Stimulated activated CD8-positive, alpha-beta memory T cell treated with anti-CD3 and anti-CD28 coated beads, Interleukin-7, amount 100 ng/mL, for 4 hours (primary cell): Measurements from ENCODE around the gene BCL7A.
"Not testable (repeated sequence)": the region's sequence is repeated elsewhere in the genome, so short reads cannot be mapped to it uniquely, and the experiment has no call there.

Experiments
- DNase-seq, 2 donors: peaks; one replicate each; pipeline ENCODE4 v3.0.0-alpha.2; 2020; ENCODE audit warnings: low read depth in 2 of 2

Gene BCL7A

GRCh38 chr12:122054842-122055520 is 33.3 kb downstream of the BCL7A start:
- DNase-seq: no peak

DNA sequence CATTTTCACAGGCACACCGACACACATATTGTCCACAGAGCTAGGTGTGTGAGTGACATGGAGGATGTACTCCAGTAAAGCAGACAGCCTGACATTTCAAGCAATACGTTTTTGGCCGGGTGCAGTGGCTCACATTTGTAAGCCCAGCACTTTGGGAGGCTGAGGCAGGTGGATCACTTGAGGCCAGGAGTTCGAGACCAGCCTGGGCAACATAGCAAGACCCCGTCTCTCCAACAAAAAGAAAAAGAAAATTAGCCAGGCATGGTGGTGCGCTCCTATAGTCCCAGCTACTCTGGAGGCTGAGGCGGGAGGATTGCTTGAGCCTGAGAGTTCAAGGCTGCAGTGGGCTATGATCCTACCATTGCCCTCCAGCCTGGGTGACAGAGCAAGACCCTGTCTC is 34.7 kb downstream of the BCL7A start:
- not testable (repeated sequence) for DNase-seq

DNA sequence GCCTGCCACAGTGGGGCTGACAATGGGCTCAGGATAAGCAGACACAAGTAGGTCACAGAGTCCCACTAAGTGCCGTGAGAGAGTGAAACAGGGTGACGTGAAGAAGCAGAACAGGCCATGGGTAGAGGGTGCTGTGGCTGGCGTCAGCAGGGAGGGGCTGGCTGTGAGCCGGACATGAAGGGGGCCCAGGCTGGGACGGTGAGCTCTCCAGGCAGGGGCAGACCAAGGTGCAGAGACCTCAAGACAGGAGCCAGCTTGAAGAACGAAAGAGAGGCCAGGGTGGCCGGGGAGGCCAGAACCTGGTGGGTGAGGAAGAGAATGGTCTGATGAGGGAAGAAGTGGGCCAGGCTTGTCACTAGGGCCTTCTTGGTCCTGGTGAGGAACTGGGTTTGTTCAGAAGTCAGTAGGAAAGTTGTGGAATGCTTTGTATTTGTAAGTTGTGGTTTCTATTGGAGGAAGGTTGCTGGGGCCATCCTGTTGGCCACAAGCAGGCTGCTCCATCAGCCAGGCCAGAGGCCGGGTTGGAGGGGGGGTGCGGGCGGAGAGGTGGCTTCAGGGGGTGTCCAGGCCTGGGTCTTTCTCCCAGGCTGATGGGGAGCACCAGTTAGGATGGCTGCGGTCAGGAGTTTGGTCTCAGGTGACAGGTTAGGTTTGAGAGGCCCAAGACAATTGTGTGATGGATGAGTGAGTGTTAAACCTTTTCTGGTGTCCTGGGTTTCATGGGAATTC is 35.5 kb downstream of the BCL7A start:
- no peak for DNase-seq

DNA sequence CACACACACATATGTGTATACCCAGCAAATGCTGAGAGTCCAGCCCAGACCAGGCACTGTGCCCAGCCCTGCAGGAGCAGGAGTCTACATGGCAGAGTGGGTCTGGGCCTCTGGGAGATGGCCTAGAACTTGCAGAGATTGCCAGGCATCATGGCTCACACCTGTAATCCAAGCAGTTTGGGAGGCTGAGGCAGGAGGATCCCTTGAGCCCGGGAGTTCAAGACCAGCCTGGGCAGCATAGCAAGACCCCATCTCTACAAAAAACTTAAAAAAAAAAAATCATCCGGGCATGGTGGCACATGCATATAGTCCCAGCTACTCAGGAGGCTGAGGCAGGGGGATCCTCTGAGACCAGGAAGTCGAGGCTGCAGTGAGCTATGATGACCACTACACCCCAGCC is 36.1 kb downstream of the BCL7A start:
- DNase-seq: no peak

DNA sequence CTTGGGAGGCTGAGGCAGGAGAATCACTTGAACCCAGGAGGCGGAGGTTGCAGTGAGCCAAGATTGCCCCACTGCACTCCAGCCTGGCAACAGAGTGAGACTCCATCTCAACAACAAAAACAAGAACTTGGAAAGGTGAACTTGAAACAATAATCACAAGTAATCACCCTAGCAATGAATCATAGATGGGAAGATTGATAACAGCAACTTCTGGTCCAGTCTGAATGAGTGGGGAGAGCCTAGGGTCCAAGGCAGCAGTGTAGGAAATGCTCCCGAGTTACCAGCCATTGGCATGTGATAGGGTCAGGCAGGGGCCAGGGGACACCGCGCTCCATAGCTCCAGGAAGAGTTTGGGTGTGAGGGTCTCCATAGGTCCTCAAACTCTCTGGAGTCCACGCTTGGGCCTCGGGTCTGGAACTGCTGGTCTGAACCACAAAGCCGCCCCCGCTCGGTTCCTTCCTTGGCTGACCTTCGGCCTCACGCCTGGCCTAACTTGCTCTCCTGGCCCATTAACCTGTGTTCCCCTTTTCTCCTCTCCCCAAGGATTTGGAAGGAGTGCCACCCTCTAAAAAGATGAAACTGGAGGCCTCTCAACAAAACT is 37.0 kb downstream of the BCL7A start:
- no peak for DNase-seq

DNA sequence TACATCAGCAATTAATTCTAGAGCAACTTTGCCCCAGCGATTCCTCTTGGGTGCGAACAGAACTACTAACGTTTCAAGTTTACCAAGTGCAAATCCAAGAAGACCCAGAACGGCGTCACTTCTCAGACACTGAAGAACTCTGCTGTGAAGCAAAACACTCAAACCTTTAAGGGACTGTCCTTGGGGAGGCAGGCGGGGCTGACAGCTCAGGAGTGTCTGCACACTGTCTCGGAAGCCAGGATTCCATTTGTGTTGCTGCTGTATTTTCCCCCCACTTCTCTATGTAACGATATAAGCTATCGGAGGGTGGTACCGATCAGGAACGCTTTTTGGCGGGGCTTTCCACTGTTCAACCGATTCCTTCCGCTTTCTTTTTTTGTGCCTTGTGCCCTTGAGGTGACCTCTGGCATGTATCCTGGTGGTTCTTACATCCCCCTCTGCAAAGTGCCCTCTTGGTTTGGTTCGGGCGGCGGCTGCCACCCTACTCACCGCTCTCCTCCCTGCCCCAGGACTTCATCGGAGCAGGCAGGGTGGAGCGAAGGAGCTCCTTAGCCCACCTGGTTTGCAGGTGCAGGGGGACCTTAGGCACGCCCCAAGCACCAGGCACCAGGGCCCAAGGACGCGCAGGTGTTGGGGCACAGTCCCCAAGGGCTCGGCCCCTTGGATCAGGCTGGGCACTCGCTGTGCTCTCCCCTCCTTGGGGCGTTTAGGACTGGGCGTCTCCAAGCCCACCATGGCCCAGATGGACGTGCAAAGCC is 37.7 kb downstream of the BCL7A start:
- no peak for DNase-seq

- DNase-seq: no peak
Measured at GRCh38 chr12:122060081-122060501, 38.4 kb downstream of the BCL7A start.

- DNase-seq: no peak
Measured at GRCh38 chr12:122061253-122061652, 39.6 kb downstream of the BCL7A start.

DNA sequence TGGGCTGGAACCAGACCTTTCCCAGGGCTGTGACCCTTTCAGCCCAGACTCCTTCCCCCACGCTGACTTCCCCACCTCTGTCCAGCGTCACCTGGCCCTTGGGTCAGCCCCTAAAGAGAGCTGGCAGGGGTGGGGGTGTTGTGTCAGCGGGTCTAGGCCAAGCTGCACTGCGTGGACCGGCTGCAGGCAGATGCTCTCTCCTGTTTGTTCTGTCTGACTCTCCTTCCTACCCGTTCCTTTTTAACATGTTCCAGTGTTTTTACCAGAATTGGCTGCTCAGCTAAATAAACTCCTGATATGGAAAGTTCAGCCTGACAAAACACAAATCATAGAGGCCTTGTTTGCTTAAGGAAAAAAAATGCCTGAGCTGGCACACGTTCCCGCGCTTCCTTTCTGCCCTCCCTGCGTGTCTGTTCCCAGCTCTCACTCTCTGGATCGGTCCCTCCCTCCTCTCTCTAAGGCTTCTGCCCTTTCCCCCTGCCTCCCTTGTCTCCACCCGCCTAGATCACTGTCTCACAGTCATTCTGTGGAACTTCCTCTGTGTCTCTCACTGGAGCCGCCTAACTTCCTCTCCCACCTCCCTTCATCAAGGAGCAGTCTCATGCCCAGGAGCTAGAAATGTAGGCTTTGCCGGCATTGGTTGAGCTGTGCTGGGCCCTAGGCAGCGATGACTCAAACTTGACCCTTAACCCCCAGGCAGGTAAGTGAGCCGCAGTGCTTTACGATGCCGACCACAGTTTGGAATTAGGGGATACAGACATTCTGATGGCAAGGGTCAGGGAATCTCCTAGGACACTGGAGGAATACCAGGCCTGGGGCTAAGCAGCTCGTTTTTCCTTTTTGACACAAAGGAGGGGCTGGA is 41.4 kb downstream of the BCL7A start:
- no peak for DNase-seq

DNA sequence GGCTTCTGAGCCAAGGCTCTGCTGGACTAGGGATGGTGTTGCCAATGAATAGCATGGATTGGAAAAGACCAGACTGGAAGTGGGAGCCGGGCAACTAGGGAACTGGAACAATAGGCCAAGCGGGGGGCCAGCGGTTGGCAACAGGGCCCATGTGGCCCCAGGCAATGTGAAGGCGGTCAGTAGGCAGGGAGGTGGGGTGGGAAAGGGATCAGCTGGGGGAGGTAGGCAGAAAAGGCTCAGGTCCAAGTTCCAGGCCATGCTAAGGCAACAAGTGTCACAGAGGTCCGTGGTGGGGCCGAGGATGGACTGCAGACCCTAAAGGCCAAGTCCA is 42.0 kb downstream of the BCL7A start:
- no peak for DNase-seq

DNA sequence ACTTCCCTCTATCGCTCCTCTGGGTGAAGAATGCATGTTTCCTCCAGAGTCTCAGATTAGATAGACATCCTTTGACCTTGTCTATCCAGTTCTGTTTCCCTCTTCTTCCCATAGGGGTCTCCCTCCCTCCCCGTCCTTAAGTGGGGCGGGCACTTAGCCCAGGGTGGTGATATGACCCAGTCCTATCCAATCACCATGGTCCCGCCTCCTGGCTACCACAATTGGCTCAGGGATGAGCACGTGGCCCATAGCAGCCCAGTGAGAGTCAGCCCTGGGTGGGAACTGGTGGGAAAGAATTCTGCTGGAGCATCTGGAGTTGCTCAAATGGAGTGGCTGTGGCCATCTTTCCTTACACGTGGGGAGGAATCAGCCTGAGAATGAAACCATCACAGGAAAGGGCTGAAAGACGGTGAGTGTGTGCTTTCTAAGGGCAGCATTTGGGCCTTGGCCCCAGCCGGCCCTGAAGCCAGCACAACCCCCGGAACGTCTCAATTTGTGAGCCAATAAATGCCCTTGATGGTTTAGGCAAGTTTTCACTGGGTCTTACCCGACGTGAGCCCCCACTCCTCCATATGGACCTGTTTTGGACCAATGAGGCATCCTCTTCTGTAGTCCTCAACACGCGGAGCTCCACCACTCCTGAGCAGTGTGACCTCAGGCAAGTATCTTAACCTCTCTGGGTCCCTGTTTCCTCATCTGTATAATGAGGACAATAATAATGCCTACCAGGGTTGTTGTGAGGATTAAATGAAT is 42.5 kb downstream of the BCL7A start:
- DNase-seq: no peak

DNA sequence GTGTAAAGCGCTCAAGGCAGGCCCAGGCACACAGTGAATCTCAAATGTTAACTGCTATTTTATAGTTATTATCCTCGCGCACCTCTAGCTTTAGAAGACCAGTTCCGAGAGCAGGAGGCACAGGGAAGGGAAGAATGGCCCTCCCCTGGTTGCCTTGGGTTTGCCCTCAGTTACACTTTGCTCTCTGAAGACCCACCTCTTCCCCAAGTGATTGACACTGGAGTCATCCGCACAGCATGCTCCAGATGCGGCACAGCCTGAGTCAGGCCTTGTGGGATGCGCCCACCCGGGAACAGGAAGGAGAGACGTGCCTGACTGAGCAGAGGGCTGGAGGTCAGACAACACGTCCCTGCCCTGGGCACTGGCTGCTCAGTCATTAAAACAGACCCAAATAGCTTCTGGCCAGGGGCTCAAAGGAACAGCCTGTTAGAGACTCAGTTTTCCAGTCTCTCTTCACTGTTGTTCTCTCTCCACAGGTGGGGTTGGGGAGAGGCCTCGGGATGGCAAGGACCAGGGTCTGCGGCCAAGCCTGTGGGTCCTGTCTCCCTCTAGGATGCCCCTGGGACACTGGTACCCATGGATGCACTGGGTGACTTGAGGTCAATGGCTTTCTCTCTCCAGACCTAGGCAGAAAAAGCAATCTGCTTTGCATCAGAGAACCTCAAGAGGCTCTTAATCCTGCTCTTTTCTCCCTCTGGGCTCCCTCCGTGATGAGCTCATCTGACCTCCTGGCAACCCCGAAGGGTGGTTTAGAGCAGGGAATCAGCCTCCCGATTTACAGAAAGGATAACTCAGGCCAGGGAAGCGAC is 43.3 kb downstream of the BCL7A start:
- DNase-seq: no peak

- DNase-seq: no peak
Measured at GRCh38 chr12:122067548-122067947, 45.9 kb downstream of the BCL7A start.

DNA sequence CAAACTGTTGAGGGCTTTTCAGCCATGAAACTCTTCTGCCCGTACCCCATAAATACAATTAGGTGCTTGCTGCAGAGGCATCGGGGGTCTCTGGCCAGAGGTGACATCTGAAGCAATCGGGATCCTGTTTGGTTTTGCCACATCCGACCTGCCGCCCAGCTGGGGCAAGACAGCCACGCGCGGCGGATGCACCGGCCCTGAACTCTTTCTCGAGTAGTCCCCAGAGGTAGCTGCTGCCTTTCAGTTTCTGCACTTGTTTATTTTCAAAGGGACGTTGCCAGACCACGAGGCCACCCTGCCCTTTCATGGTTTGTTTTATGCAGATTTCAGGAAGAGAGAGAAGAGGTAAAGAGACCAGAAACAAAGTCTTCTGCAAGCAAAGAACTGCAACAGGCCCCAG is 46.3 kb downstream of the BCL7A start:
- DNase-seq: no peak

DNA sequence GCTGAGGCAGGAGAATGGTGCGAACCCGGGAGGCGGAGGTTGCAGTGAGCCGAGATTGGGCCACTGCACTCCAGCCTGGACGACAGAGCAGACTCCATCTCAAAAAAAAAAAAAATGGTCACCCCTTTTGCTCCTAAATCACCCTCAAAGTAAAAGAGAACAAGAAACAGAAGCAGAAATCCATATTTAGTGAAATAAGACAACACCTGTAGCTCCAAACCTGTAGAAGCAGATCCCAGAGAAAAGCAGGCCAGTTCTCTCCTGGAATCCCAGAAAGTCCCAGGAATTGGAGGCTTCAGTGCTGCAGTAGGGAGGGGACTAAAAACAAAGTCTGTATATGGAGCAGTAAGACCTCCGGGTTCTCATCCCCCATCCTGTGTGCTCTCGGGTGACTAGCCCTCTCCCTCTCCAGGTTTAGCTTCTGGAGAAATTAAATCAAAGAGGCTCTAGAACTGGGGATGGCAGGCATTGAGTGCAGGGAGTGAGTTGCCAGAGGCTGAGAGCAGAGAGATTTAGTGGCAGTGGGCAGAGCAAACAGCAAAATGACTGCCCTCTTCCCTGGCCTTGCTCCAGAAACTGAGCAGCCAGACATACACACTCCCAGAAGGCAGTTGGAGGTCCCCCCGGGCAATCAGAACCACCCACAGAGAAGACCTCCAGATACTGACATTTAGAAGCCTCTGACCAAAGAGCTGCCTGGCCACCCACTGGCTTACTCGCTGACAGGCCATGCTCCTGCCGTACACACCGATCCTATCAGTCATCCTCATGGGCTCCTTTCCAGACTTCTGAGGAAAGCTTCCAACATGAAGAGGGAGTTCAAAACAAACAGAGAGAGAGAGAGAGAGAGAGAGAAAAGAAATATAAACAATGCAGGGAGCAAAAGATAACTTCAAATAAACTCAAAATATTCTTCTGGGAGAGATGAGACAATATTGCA is 50.6 kb downstream of the BCL7A start:
- no peak for DNase-seq

GRCh38 chr12:122073815-122074214 is 52.1 kb downstream of the BCL7A start:
- DNase-seq: no peak

- no peak for DNase-seq
Measured at GRCh38 chr12:122076743-122077495, 55.2 kb downstream of the BCL7A start.
